ENCODE results near the gene ANKRD39. TPM values are rescaled to one million over a fixed set of nuclear protein-coding genes. Genes with fewer than 3 reads are reported as not detected.

The ANKRD39 gene
- total and polyA plus RNA-seq, 2 of the 8 experiments (the other 6 are each of a cell fraction or from before 2014, with no cell fraction given): 18.5 to 21.3 TPM

DNA sequence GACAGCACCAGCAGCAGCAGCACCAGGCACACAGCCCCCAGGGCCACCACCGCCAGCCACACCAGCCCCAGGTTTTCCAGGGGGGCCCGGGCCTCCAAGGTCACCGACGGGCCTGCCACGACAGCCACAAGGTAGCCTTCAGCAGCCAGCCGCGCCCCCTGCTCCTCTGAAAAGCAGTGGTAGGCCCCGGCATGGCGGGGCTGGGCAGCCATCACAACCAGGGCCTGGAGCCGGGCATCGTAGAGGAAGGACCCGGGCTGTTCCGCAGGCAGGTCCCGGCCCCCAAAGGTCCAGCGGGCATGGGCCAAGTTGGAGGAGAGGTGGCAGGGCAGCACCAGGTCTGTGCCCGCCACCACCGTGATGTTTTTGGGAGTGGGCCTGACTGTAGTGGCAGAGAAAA lies 3.3 kb upstream of the ANKRD39 start (continued):
- TF ChIP-seq, protein P1, sequence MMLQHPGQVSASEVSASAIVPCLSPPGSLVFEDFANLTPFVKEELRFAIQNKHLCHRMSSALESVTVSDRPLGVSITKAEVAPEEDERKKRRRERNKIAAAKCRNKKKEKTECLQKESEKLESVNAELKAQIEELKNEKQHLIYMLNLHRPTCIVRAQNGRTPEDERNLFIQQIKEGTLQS (IDR thresholded peaks at IDR 0.05; ENCODE audit: insufficient read depth, low read depth, low read length): no peak
- TF ChIP-seq KDM1A (IDR thresholded peaks at IDR 0.05; ENCODE audit: borderline replicate concordance, low read length): no peak
- TF ChIP-seq JUND (IDR thresholded peaks at IDR 0.05; ENCODE audit: low read length): no peak
- TF ChIP-seq, protein P2, sequence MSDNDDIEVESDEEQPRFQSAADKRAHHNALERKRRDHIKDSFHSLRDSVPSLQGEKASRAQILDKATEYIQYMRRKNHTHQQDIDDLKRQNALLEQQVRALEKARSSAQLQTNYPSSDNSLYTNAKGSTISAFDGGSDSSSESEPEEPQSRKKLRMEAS (IDR thresholded peaks at IDR 0.05): no peak
- TF ChIP-seq CBX5 (IDR thresholded peaks at IDR 0.05; ENCODE audit: low read depth, low read length): no peak
- TF ChIP-seq BRCA1 (IDR thresholded peaks at IDR 0.05; ENCODE audit: low read depth, low read length): no peak
- no peak for TF ChIP-seq RBBP5 (IDR thresholded peaks at IDR 0.05; ENCODE audit: borderline replicate concordance, low read depth, low read length)
- no peak for TF ChIP-seq FOSL1 (IDR thresholded peaks at IDR 0.05; ENCODE audit: insufficient read depth, low read depth, low read length)
- no peak for TF ChIP-seq HDAC6 (IDR thresholded peaks at IDR 0.05; ENCODE audit: low read depth, low read length)

All from H1 (cell line).